Aorta (tissue), 5 donors: ENCODE measurements around the gene TRIM5. TPM values are rescaled to one million over a fixed set of nuclear protein-coding genes. Genes with fewer than 3 reads are reported as not detected.

ENCODE experiments used
- ATAC-seq: fragments of 200-7000 bp; cut with Tn5 transposase; one replicate; pipeline ENCODE4 v1.9.1; 2022; ENCODE audit warnings: moderate library complexity; ENCODE audit not compliant: low FRiP score
- DNase-seq, 2 donors: peaks; one replicate each; pipeline ENCODE4 v3.0.0-alpha.2; 2020
- H3K27ac ChIP-seq, 2 donors: one replicate each; pipeline ENCODE4 v1.5.1; 2013; ENCODE audit warnings: low read length in 2 of 2, mild to moderate bottlenecking in 2 of 2, moderate library complexity in 2 of 2, control low read depth in 1 of 2, inconsistent platforms in 1 of 2, low read depth in 1 of 2
- H3K27me3 ChIP-seq, 2 donors: one replicate each; pipeline ENCODE4 v1.6.1; 2013; ENCODE audit warnings: control low read depth in 1 of 2, low read length in 1 of 2, mild to moderate bottlenecking in 1 of 2, moderate library complexity in 1 of 2; ENCODE audit not compliant: insufficient read depth in 2 of 2, control insufficient read depth in 1 of 2
- H3K36me3 ChIP-seq, 2 donors: one replicate each; pipeline ENCODE4 v1.6.1; 2013; ENCODE audit warnings: control low read depth in 1 of 2, low read length in 1 of 2, mild to moderate bottlenecking in 1 of 2; ENCODE audit not compliant: insufficient read depth in 2 of 2, control insufficient read depth in 1 of 2
- H3K4me1 ChIP-seq, 2 donors: one replicate each; pipeline ENCODE4 v1.6.1; 2013; ENCODE audit warnings: low read length in 2 of 2, control low read depth in 1 of 2, mild to moderate bottlenecking in 1 of 2, moderate library complexity in 1 of 2; ENCODE audit not compliant: insufficient read depth in 2 of 2, control insufficient read depth in 1 of 2
- H3K4me3 ChIP-seq, 2 donors: one replicate each; pipeline ENCODE4 v1.5.1; 2013; ENCODE audit warnings: low read length in 2 of 2, control low read depth in 1 of 2, mild to moderate bottlenecking in 1 of 2
- H3K9me3 ChIP-seq: one replicate; pipeline ENCODE4 v1.6.1; 2013; ENCODE audit warnings: mild to moderate bottlenecking, low read length; ENCODE audit not compliant: control insufficient read depth
- WGBS, 2 donors: extraction: QIAGEN DNeasy Blood & Tissue Kit; methylation state at CpG; one replicate each; pipeline ENCODE4 v1.1.7; 2013; 5-methylcytosine and 5-hydroxymethylcytosine counted together
- intact Hi-C, 2 donors: fragments of 100-400 bp; cut with DNase I; formaldehyde crosslinking; loops; one replicate each; pipeline versions ENCODE4 v1.14.2 to v1.15.0; 2022
- polyA plus RNA-seq, 2 donors: library from polyadenylated mRNA; stranded (reverse); fragments of 200-250 nt; gene quantifications; one replicate each; pipeline ENCODE4 v1.2.3, GENCODE V29; 2013
- total RNA-seq, 2 donors: library from RNA; stranded (reverse); fragmentation: NEBNext Ultra II Directional; extraction: Animal tissue kit (Norgen Biotek cat#: 25700); gene quantifications; one replicate each; pipeline ENCODE4 v1.2.1, GENCODE V29; 2021
- donor health status: healthy with polysubstance abuse.
- donor health status: Bipolar disorder and iron deficiency.
- donor health status: DM: no; HTN: no; CAD: no.
- donor health status: DM: no; HTN: no; CAD: no.
- donor health status: DM: yes; HTN: yes; CAD: no.

The TRIM5 gene
- total and polyA plus RNA-seq, 4 donors = 16.0 to 42.0 (median 29.9) TPM

DNA sequence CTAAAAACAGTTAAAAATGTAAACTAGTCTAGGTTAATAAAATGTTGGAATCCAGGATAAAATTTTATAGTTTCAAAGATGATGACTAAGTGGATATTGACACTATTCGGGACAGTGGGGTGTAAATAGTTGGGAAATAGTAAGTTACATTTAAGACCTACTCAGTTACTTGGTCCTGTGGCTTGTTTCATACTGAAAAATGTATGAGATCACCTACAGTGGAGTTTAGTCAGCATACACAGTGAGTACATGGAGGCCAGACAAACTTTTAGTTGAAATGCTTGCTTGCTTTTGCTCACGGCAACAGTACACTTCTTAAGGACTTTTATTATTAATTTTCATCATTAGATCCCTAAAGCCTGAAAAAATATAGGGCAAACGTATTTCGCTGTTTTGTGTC lies 20.8 kb upstream of the TRIM5 start:
- WGBS, 2 donors = 94 to 95% methylated on average over 4 of the region's 4 CpGs
- no peaks in the 10 kb centered on the region for H3K4me1 ChIP-seq
- ATAC-seq = no peak
- no peak for DNase-seq
- intact Hi-C loops = no loop called here
- no peaks in the 10 kb centered on the region for H3K9me3 ChIP-seq
- H3K27ac ChIP-seq = no peak overlapping the region
- no peaks in the 10 kb centered on the region for H3K27me3 ChIP-seq
- H3K36me3 ChIP-seq = peaks cover 2% of the 10 kb centered on the region in 2 donors
- H3K4me3 ChIP-seq = no peak overlapping the region

- Histone ChIP-seq H3K27ac (no peak overlapping the region), H3K9me3 (no peaks in the 10 kb centered on the region), H3K4me3 (no peak overlapping the region), H3K36me3 (peaks cover 2% of the 10 kb centered on the region in 2 donors), H3K27me3 (no peaks in the 10 kb centered on the region), H3K4me1 (no peaks in the 10 kb centered on the region)
- ATAC-seq (no peak), DNase-seq (no peak)
- 94% methylated on average over 2 of the region's 2 CpGs for WGBS, 2 donors
- intact Hi-C loops = no loop called here
Measured at GRCh38 chr11:5703741-5704536, 19.1 kb upstream of the TRIM5 start.

- no peaks in the 10 kb centered on the region for H3K27me3 ChIP-seq
- no peak overlapping the region for H3K4me3 ChIP-seq
- no peaks in the 10 kb centered on the region for H3K9me3 ChIP-seq
- intact Hi-C loops = no loop called here
- H3K27ac ChIP-seq = no peak overlapping the region
- WGBS, 2 donors = 53 to 66% methylated on average over 3 of the region's 3 CpGs
- H3K4me1 ChIP-seq = no peaks in the 10 kb centered on the region
- peaks cover 3 to 15% of the 10 kb centered on the region in 2 donors for H3K36me3 ChIP-seq
- DNase-seq = no peak
- ATAC-seq = no peak
Measured at GRCh38 chr11:5701055-5701577, 16.2 kb upstream of the TRIM5 start.

- Histone ChIP-seq H3K27ac (no peak overlapping the region), H3K4me3 (no peak overlapping the region), H3K4me1 (no peaks in the 10 kb centered on the region), H3K36me3 (peaks cover 3 to 17% of the 10 kb centered on the region in 2 donors), H3K27me3 (no peaks in the 10 kb centered on the region), H3K9me3 (no peaks in the 10 kb centered on the region)
- intact Hi-C loops = no loop called here
- WGBS, 2 donors = 87 to 94% methylated on average over 10 of the region's 10 CpGs
- ATAC-seq (no peak), DNase-seq (no peak)
Measured at GRCh38 chr11:5700421-5701054, 15.7 kb upstream of the TRIM5 start.

DNA sequence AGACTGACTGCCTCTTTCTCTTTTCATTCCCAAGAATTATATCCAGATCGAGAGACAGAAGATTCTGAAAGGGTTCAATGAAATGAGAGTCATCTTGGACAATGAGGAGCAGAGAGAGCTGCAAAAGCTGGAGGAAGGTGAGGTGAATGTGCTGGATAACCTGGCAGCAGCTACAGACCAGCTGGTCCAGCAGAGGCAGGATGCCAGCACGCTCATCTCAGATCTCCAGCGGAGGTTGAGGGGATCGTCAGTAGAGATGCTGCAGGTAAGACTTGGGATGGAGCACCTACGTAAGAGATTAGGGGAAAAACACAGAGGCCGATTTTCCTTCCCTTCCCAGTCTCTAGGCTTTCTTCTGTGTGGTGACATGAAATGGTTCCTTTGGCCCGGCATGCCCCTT lies 13.4 kb upstream of the TRIM5 start:
- intact Hi-C loops = no loop called here

GRCh38 chr11:5696210-5696609 lies 11.3 kb upstream of the TRIM5 start:
- DNase-seq = no peak
- 67 to 74% methylated on average over 2 of the region's 2 CpGs for WGBS, 2 donors
- Histone ChIP-seq H3K4me3 (no peak overlapping the region), H3K36me3 (peaks cover 6 to 17% of the 10 kb centered on the region in 2 donors), H3K27me3 (no peaks in the 10 kb centered on the region), H3K9me3 (no peaks in the 10 kb centered on the region), H3K27ac (no peak overlapping the region), H3K4me1 (no peaks in the 10 kb centered on the region)
- ATAC-seq = no peak
- intact Hi-C loops = no loop called here

More for the DNA sequence above, 13.4 kb upstream of the TRIM5 start:
- no peak for DNase-seq
- Histone ChIP-seq H3K9me3 (no peaks in the 10 kb centered on the region), H3K27ac (no peak overlapping the region), H3K4me1 (no peaks in the 10 kb centered on the region), H3K36me3 (peaks cover 6 to 17% of the 10 kb centered on the region in 2 donors), H3K27me3 (no peaks in the 10 kb centered on the region), H3K4me3 (no peak overlapping the region)
- 92 to 97% methylated on average over 7 of the region's 7 CpGs for WGBS, 2 donors
- no peak for ATAC-seq

DNA sequence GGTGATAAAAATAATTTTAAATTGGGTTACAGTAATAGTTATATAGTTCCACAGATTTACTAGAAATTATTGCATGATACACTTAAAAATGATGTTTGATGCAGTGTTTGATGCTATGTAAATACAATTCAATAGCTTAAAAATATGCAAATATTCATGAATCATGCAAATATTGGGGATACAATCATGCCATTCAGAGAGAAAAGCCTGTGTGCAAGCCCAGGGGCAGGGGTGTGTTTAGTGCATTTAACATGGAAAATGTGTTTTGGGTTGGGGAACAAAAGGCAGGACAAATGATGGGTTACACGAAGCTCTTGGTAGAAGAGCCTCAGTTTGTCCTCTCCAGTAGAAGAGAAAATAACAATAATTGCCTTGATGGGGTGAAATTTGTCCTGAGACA lies 10.7 kb upstream of the TRIM5 start:
- no peak for ATAC-seq
- H3K4me3 ChIP-seq = no peak overlapping the region
- WGBS, 2 donors = 92 to 94% methylated on average over 1 of the region's 1 CpG
- DNase-seq = no peak
- peaks cover 6 to 17% of the 10 kb centered on the region in 2 donors for H3K36me3 ChIP-seq
- no peaks in the 10 kb centered on the region for H3K4me1 ChIP-seq
- intact Hi-C loops = no loop called here
- H3K9me3 ChIP-seq = no peaks in the 10 kb centered on the region
- H3K27me3 ChIP-seq = no peaks in the 10 kb centered on the region
- H3K27ac ChIP-seq = no peak overlapping the region

- DNase-seq = no peak
- Histone ChIP-seq H3K9me3 (no peaks in the 10 kb centered on the region), H3K27ac (no peak overlapping the region), H3K4me3 (no peak overlapping the region), H3K4me1 (peaks cover 0 to 4% of the 10 kb centered on the region in 2 donors), H3K36me3 (peaks cover 6 to 17% of the 10 kb centered on the region in 2 donors), H3K27me3 (no peaks in the 10 kb centered on the region)
- intact Hi-C loops = loop anchor here in 1 of 2 donors (5.0 kb wide), 1 partner anchor 92 kb away; no protein-coding TSS in a partner anchor
- WGBS, 2 donors = 94 to 95% methylated on average over 1 of the region's 1 CpG
- ATAC-seq = no peak
Measured at GRCh38 chr11:5694642-5695041, 9.8 kb upstream of the TRIM5 start.
